DND-41 (cell line): ENCODE measurements around the gene PDE4B.

Experiments
- ATAC-seq: fragments of 200-7000 bp; cut with Tn5 transposase; 3 replicates; pipeline ENCODE4 v1.9.1; 2021; ENCODE audit warnings: low read depth; ENCODE audit not compliant: insufficient read depth
- DNase-seq: peaks from one replicate; pipeline ENCODE4 v3.0.0-alpha.2; 2020
- H2AFZ ChIP-seq: 2 replicates; pipeline ENCODE4 v1.6.0; 2012; ENCODE audit warnings: low read depth, low read length
- H3K27ac ChIP-seq: 2 replicates; pipeline ENCODE4 v1.5.1; 2012; ENCODE audit warnings: low read length, inconsistent platforms
- H3K27me3 ChIP-seq: fragments of 200-600 bp; sonication (generic); 2 replicates; pipeline ENCODE4 v1.6.0; 2012; ENCODE audit warnings: low read length, mild to moderate bottlenecking, inconsistent platforms; ENCODE audit not compliant: insufficient read depth, poor library complexity
- H3K36me3 ChIP-seq: 2 replicates; pipeline ENCODE4 v1.5.1; 2012; ENCODE audit warnings: low read length, inconsistent platforms; ENCODE audit not compliant: insufficient read depth
- H3K4me1 ChIP-seq: 2 replicates; pipeline ENCODE4 v1.5.1; 2012; ENCODE audit warnings: mild to moderate bottlenecking, low read length; ENCODE audit not compliant: insufficient read depth
- H3K4me2 ChIP-seq: 2 replicates; pipeline ENCODE4 v1.6.0; 2012; ENCODE audit warnings: mild to moderate bottlenecking, moderate library complexity, low read length, inconsistent platforms; ENCODE audit not compliant: insufficient read depth
- H3K4me3 ChIP-seq, 2 experiments: fragments of 200-600 bp in 1 of 2; shearing (Covaris generic) in 1 of 2; 2 replicates each; pipeline ENCODE4 v1.5.1; 2012 to 2016; ENCODE audit warnings: inconsistent platforms in 2 of 2, low read length in 2 of 2, mild to moderate bottlenecking in 2 of 2, low read depth in 1 of 2, moderate library complexity in 1 of 2
- H3K79me2 ChIP-seq: 2 replicates; pipeline ENCODE4 v1.6.0; 2012; ENCODE audit warnings: low read length, inconsistent platforms; ENCODE audit not compliant: insufficient read depth
- H3K9ac ChIP-seq: 2 replicates; pipeline ENCODE4 v1.6.0; 2012; ENCODE audit warnings: low read depth, mild to moderate bottlenecking, inconsistent platforms, low read length, moderate library complexity
- H3K9me3 ChIP-seq: 2 replicates; pipeline ENCODE4 v1.5.1; 2012; ENCODE audit warnings: low read length, moderate library complexity, mild to moderate bottlenecking, inconsistent platforms; ENCODE audit not compliant: insufficient read depth, severe bottlenecking
- H4K20me1 ChIP-seq: 2 replicates; pipeline ENCODE4 v1.6.0; 2012; ENCODE audit warnings: low read length; ENCODE audit not compliant: insufficient read depth
- EZH2 ChIP-seq: IDR thresholded peaks from 3 replicates; pipeline ENCODE4 v1.6.1; 2012; ENCODE audit warnings: borderline replicate concordance, low read depth, mild to moderate bottlenecking, moderate library complexity, low read length, inconsistent platforms; ENCODE audit not compliant: severe bottlenecking
- TF ChIP-seq, protein P1 (sequence below): IDR thresholded peaks from 2 replicates; pipeline ENCODE4 v1.5.1; 2012; ENCODE audit warnings: borderline replicate concordance, low read length, moderate library complexity, mild to moderate bottlenecking; ENCODE audit not compliant: poor library complexity, severe bottlenecking; ENCODE audit errors: extremely low read depth

Gene PDE4B

DNA sequence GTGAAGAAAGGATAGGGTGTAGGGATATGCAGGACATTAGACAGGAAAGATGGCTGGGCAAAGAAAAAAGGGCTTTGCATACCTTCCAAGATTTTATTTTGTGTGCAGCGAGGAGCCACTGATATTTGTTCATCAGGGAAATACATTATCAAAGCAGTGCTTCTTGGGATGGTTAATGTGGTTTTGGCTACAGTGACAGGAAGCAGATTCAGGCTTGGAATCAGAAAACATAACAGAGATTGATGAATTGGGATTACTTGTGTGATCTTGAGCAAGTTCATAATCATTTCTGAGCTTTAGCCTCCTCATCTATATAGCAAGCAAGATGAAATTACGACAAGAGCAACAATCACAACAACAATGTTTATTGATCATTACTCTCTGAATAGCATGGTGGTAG, 492.1 kb downstream of the PDE4B start:
- Histone ChIP-seq H3K79me2 (no peaks in the 10 kb centered on the region), H3K4me3 (no peak overlapping the region), H3K36me3 (no peaks in the 10 kb centered on the region), H4K20me1 (no peaks in the 10 kb centered on the region), H3K9me3 (no peaks in the 10 kb centered on the region), H2AFZ (no peak overlapping the region), H3K27me3 (no peaks in the 10 kb centered on the region), H3K27ac (no peak overlapping the region), H3K4me1 (no peaks in the 10 kb centered on the region), H3K9ac (no peak overlapping the region), H3K4me2 (no peak overlapping the region)
- DNase-seq (no peak), ATAC-seq (no peak)
- TF ChIP-seq EZH2 = no peak
- TF ChIP-seq, protein P1, sequence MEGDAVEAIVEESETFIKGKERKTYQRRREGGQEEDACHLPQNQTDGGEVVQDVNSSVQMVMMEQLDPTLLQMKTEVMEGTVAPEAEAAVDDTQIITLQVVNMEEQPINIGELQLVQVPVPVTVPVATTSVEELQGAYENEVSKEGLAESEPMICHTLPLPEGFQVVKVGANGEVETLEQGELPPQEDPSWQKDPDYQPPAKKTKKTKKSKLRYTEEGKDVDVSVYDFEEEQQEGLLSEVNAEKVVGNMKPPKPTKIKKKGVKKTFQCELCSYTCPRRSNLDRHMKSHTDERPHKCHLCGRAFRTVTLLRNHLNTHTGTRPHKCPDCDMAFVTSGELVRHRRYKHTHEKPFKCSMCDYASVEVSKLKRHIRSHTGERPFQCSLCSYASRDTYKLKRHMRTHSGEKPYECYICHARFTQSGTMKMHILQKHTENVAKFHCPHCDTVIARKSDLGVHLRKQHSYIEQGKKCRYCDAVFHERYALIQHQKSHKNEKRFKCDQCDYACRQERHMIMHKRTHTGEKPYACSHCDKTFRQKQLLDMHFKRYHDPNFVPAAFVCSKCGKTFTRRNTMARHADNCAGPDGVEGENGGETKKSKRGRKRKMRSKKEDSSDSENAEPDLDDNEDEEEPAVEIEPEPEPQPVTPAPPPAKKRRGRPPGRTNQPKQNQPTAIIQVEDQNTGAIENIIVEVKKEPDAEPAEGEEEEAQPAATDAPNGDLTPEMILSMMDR = no peak

DNA sequence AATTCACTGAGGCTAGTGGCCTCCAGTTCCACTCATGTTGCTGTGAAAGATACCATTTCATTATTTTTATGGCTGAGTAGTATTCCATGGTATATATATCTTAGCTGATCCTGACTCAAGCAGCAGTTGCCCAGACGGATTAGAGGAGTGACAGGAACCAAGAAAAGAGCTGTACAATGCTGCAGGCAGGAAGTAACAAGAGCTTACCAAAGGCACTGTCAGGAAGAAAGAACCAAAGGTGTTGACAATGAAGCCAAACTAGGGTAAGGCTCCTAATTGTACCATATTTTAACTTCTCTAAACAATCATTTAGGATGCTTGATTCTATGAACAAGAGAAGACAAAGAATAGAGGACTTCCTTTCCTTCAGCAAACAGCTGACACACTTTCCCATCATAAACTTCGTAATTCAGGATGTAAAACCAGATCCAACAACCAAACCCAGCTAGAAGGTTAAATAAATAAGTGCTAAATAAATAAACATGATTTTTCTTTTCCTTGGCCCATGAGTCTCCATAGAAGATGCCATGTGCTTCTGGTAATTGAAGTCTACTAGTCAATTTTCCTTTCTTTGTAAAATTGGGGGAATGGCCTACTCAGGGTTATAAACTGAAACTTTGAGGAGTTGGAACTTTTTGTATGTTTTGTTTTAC, 493.0 kb downstream of the PDE4B start:
- Histone ChIP-seq H3K27me3 (no peaks in the 10 kb centered on the region), H3K4me2 (no peak overlapping the region), H3K9ac (no peak overlapping the region), H3K4me3 (no peak overlapping the region), H3K27ac (no peak overlapping the region), H3K4me1 (no peaks in the 10 kb centered on the region), H3K9me3 (no peaks in the 10 kb centered on the region), H2AFZ (no peak overlapping the region), H4K20me1 (no peaks in the 10 kb centered on the region), H3K36me3 (no peaks in the 10 kb centered on the region), H3K79me2 (no peaks in the 10 kb centered on the region)
- no peak for DNase-seq
- no peak for ATAC-seq
- TF ChIP-seq EZH2 = no peak
- TF ChIP-seq, protein P1 = no peak

DNA sequence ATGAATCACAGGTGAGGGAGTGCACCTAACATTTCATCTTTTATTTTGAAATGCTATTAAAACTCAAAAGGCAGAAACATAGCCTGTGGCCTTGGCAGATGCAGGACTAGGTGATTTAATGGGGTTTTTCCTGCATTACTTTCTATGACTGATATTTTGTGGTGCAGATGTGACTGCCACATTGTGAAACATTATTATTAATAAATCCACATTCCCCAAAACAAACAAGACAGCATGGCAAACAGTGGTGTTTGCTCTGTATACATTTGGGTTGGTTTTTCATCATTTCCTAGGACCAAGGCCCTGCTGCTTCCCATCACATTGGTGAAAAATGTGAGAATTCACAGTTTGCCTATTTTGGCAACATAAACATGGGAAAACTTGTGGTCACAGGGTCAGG, 493.6 kb downstream of the PDE4B start:
- Histone ChIP-seq H4K20me1 (no peaks in the 10 kb centered on the region), H3K4me1 (no peaks in the 10 kb centered on the region), H3K27me3 (no peaks in the 10 kb centered on the region), H3K27ac (no peak overlapping the region), H3K4me3 (no peak overlapping the region), H3K79me2 (no peaks in the 10 kb centered on the region), H3K9ac (no peak overlapping the region), H2AFZ (no peak overlapping the region), H3K9me3 (no peaks in the 10 kb centered on the region), H3K4me2 (no peak overlapping the region), H3K36me3 (no peaks in the 10 kb centered on the region)
- TF ChIP-seq EZH2 = no peak
- TF ChIP-seq, protein P1 = no peak
- ATAC-seq = no peak
- no peak for DNase-seq
